Measurements from ENCODE around the gene RAB1A. TPM values are rescaled to one million over a fixed set of nuclear protein-coding genes. Genes with fewer than 3 reads are reported as not detected.

The RAB1A gene
- total and polyA plus RNA-seq, 10 of the 15 experiments (the other 5 are each of a cell fraction or from before 2014, with no cell fraction given): 48.9 to 171 (median 83.4) TPM

GRCh38 chr2:65071499-65072180, 58.3 kb downstream of the RAB1A start:
- peaks cover 10 to 24% of the 10 kb centered on the region in 2 experiments for H3K36me3 ChIP-seq (ENCODE audit: control insufficient read depth in 2 of 2, insufficient read depth in 2 of 2, low read length in 1 of 2)
- FAIRE-seq (no peak), DNase-seq (ENCODE audit: low read depth, low spot score) (no peak), ATAC-seq (peak; percentile 19)
- ChIA-PET CTCF (interaction anchor here (0.8 to 1.1 kb wide), 4 partner anchors 41 to 154 kb away, joined by 3 to 6 read pairs (median 4); no protein-coding TSS in a partner anchor), SMC1A (ENCODE audit: uncharacterized antibody, unreplicated experiment) (interaction anchor here (0.7 to 1.3 kb wide), 3 partner anchors 14 to 120 kb away, joined by 3 to 5 read pairs (median 4); no protein-coding TSS in a partner anchor), RAD21 (ENCODE audit: unreplicated experiment) (no interaction called here), POLR2A (no interaction called here)
- no peak overlapping the region for H3K4me2 ChIP-seq (ENCODE audit: control insufficient read depth, insufficient read depth)
- no TSS peak for BruUV-seq (replicated peaks)
- H3K27ac ChIP-seq (ENCODE audit: control insufficient read depth, insufficient read depth): no peak overlapping the region; the same call in 1 of the 2 replicates
- H3K4me1 ChIP-seq (ENCODE audit: control insufficient read depth, insufficient read depth, low read length): peaks cover 10% of the 10 kb centered on the region
- no peaks in the 10 kb centered on the region for H3K27me3 ChIP-seq (replicated peaks in 1 of 2; ENCODE audit: control insufficient read depth in 2 of 2, insufficient read depth in 2 of 2, low read length in 1 of 2)
- WGBS (ENCODE audit: insufficient coverage, insufficient replicate concordance, low lambda C conversion rate, missing lambda C conversion rate): 82% methylated on average over 14 of the region's 14 CpGs
- intact Hi-C loops (cut with micrococcal nuclease; ENCODE audit: unreplicated experiment): no loop called here
- in situ Hi-C loops (cut with MboI): loop anchor here (5.0 kb wide), 2 partner anchors 116 to 491 kb away; no protein-coding TSS in a partner anchor
- no peak overlapping the region for H2AFZ ChIP-seq (ENCODE audit: control insufficient read depth, low read depth, low read length)
- H3K9me3 ChIP-seq (replicated peaks; ENCODE audit: control insufficient read depth, insufficient read depth, low read length): no peaks in the 10 kb centered on the region
- H3K4me3 ChIP-seq: no peak overlapping the region
- H3K9ac ChIP-seq (ENCODE audit: control insufficient read depth, insufficient read depth, low read length): no peak overlapping the region
- no peaks in the 10 kb centered on the region for H4K20me1 ChIP-seq (ENCODE audit: control insufficient read depth, insufficient read depth)
- H3K79me2 ChIP-seq (ENCODE audit: control insufficient read depth, insufficient read depth, low read length): no peaks in the 10 kb centered on the region; the same call in 1 of the 2 replicates
- TF ChIP-seq CTCF (IDR thresholded peaks at IDR 0.05 in 2 of 3, conservative IDR thresholded peaks at IDR 0.05 in 1 of 3; ENCODE audit: control insufficient read depth in 2 of 3, extremely low read depth in 1 of 3, insufficient read depth in 1 of 3, low read depth in 3 of 3, low read length in 3 of 3): peak in 1 of 3 experiments; percentile 26; a peak in 2 of 6 replicates
- no peak for TF ChIP-seq MTA3 (IDR thresholded peaks at IDR 0.05; ENCODE audit: borderline replicate concordance, low read length)
- TF ChIP-seq POLR2A (IDR thresholded peaks at IDR 0.05; ENCODE audit: low read depth, low read length): peak; percentile 48

- peaks cover 11% of the 10 kb centered on the region for H3K4me1 ChIP-seq (ENCODE audit: control insufficient read depth, insufficient read depth, low read length)
- H4K20me1 ChIP-seq (ENCODE audit: control insufficient read depth, insufficient read depth): no peaks in the 10 kb centered on the region
- no peak for FAIRE-seq
- in situ Hi-C loops (cut with MboI) (loop anchor here (5.0 kb wide), 2 partner anchors 116 to 491 kb away; no protein-coding TSS in a partner anchor), intact Hi-C loops (cut with micrococcal nuclease; ENCODE audit: unreplicated experiment) (no loop called here)
- H3K4me2 ChIP-seq (ENCODE audit: control insufficient read depth, insufficient read depth): no peak overlapping the region
- SMC1A ChIA-PET (ENCODE audit: uncharacterized antibody, unreplicated experiment): interaction anchor here (0.7 to 1.3 kb wide), 3 partner anchors 15 to 121 kb away, joined by 3 to 5 read pairs (median 4); no protein-coding TSS in a partner anchor
- no TSS peak for BruUV-seq (replicated peaks)
- no peak for ATAC-seq
- H3K9ac ChIP-seq (ENCODE audit: control insufficient read depth, insufficient read depth, low read length): no peak overlapping the region
- no peaks in the 10 kb centered on the region for H3K27me3 ChIP-seq (replicated peaks in 1 of 2; ENCODE audit: control insufficient read depth in 2 of 2, insufficient read depth in 2 of 2, low read length in 1 of 2)
- no peak for DNase-seq (ENCODE audit: low read depth, low spot score)
- no peak overlapping the region for H3K4me3 ChIP-seq
- CTCF ChIA-PET: interaction anchor here (0.8 to 1.1 kb wide), 3 partner anchors 98 to 155 kb away, joined by 3 to 6 read pairs (median 4); no protein-coding TSS in a partner anchor
- 77% methylated on average over 6 of the region's 6 CpGs for WGBS (ENCODE audit: insufficient coverage, insufficient replicate concordance, low lambda C conversion rate, missing lambda C conversion rate)
- TF ChIP-seq PAX5 (IDR thresholded peaks at IDR 0.05; ENCODE audit: borderline replicate concordance, low read depth, low read length) (no peak), GABPA (IDR thresholded peaks at IDR 0.05; ENCODE audit: low read depth) (no peak)
- POLR2A ChIA-PET: no interaction called here
- RAD21 ChIA-PET (ENCODE audit: unreplicated experiment): no interaction called here
- H3K9me3 ChIP-seq (replicated peaks; ENCODE audit: control insufficient read depth, insufficient read depth, low read length): no peaks in the 10 kb centered on the region
- H3K36me3 ChIP-seq (ENCODE audit: control insufficient read depth in 2 of 2, insufficient read depth in 2 of 2, low read length in 1 of 2): peaks cover 10 to 24% of the 10 kb centered on the region in 2 experiments
- no peaks in the 10 kb centered on the region; the same call in 1 of the 2 replicates for H3K79me2 ChIP-seq (ENCODE audit: control insufficient read depth, insufficient read depth, low read length)
- H2AFZ ChIP-seq (ENCODE audit: control insufficient read depth, low read depth, low read length): no peak overlapping the region
- H3K27ac ChIP-seq (ENCODE audit: control insufficient read depth, insufficient read depth): no peak overlapping the region
Observed at GRCh38 chr2:65070856-65071255, 59.0 kb downstream of the RAB1A start.

Measured in GM12878 (cell line).